HCT116 (cell line): ENCODE results near the gene POLR2J.
"Not testable (repeated sequence)": the region's sequence is repeated elsewhere in the genome, so short reads cannot be mapped to it uniquely, and the experiment has no call there.

Experiments
- POLR2A ChIP-seq: IDR thresholded peaks from 2 replicates; pipeline ENCODE4 v1.7.0; 2011; ENCODE audit warnings: borderline replicate concordance; ENCODE audit not compliant: insufficient read depth, insufficient read length; ENCODE audit errors: extremely low read depth
- POLR2AphosphoS5 ChIP-seq: IDR thresholded peaks from 2 replicates; pipeline ENCODE4 v1.6.1; 2011; ENCODE audit warnings: mild to moderate bottlenecking, low read depth, low read length, moderate library complexity
- TF ChIP-seq, protein P1 (sequence below): IDR thresholded peaks from 2 replicates; pipeline ENCODE4 v1.6.1; 2012; ENCODE audit warnings: low read depth
- TF ChIP-seq, protein P2 (sequence below), 3 experiments: fragments of 200-600 bp in 1 of 3; sonication (generic) in 1 of 3; IDR thresholded peaks in 2 of 3; conservative IDR thresholded peaks in 1 of 3; 2 replicates each; pipeline ENCODE4 v1.5.1; 2012 to 2017; ENCODE audit warnings: low read depth in 2 of 3, low read length in 2 of 3, antibody characterized with exemption in 1 of 3, borderline replicate concordance in 1 of 3, control low read depth in 1 of 3, mild to moderate bottlenecking in 1 of 3, mixed read lengths in 1 of 3, mixed run types in 1 of 3, moderate library complexity in 1 of 3; ENCODE audit not compliant: insufficient read depth in 1 of 3

DNA sequence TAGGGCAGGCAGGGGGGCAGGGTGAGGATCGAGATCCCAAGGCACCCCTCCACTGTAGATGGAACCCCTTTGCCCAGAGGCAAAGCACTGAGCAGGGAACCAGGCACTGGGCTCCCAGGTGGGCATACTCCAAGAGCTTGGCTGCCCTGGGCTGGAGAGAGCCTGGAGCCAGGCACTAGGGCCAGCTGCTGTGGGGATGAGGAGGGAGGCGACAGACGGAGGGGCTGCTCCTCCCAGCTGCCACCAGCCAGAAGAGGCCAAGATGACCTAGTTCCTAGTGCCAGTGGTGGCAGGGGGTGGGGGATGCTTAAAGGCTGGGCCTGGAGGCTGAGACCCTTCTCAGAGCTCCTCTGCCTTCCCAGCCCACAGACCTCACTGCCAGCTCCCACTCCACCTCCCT is 37.2 kb upstream of the POLR2J start:
- TF ChIP-seq, protein P1, sequence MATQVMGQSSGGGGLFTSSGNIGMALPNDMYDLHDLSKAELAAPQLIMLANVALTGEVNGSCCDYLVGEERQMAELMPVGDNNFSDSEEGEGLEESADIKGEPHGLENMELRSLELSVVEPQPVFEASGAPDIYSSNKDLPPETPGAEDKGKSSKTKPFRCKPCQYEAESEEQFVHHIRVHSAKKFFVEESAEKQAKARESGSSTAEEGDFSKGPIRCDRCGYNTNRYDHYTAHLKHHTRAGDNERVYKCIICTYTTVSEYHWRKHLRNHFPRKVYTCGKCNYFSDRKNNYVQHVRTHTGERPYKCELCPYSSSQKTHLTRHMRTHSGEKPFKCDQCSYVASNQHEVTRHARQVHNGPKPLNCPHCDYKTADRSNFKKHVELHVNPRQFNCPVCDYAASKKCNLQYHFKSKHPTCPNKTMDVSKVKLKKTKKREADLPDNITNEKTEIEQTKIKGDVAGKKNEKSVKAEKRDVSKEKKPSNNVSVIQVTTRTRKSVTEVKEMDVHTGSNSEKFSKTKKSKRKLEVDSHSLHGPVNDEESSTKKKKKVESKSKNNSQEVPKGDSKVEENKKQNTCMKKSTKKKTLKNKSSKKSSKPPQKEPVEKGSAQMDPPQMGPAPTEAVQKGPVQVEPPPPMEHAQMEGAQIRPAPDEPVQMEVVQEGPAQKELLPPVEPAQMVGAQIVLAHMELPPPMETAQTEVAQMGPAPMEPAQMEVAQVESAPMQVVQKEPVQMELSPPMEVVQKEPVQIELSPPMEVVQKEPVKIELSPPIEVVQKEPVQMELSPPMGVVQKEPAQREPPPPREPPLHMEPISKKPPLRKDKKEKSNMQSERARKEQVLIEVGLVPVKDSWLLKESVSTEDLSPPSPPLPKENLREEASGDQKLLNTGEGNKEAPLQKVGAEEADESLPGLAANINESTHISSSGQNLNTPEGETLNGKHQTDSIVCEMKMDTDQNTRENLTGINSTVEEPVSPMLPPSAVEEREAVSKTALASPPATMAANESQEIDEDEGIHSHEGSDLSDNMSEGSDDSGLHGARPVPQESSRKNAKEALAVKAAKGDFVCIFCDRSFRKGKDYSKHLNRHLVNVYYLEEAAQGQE: not testable (repeated sequence)
- TF ChIP-seq POLR2A, POLR2AphosphoS5: not testable (repeated sequence)
- TF ChIP-seq, protein P2, sequence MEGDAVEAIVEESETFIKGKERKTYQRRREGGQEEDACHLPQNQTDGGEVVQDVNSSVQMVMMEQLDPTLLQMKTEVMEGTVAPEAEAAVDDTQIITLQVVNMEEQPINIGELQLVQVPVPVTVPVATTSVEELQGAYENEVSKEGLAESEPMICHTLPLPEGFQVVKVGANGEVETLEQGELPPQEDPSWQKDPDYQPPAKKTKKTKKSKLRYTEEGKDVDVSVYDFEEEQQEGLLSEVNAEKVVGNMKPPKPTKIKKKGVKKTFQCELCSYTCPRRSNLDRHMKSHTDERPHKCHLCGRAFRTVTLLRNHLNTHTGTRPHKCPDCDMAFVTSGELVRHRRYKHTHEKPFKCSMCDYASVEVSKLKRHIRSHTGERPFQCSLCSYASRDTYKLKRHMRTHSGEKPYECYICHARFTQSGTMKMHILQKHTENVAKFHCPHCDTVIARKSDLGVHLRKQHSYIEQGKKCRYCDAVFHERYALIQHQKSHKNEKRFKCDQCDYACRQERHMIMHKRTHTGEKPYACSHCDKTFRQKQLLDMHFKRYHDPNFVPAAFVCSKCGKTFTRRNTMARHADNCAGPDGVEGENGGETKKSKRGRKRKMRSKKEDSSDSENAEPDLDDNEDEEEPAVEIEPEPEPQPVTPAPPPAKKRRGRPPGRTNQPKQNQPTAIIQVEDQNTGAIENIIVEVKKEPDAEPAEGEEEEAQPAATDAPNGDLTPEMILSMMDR (IDR thresholded peaks at IDR 0.05 in 2 of 3, conservative IDR thresholded peaks at IDR 0.05 in 1 of 3; ENCODE audit: borderline replicate concordance in 1 of 3, insufficient read depth in 1 of 3, low read depth in 2 of 3, low read length in 2 of 3): not testable (repeated sequence)
